ENCODE results near the gene USF3.
A peak's percentile ranks its signal among the peaks of the same experiment; 100 is the strongest.

Gene USF3

DNA sequence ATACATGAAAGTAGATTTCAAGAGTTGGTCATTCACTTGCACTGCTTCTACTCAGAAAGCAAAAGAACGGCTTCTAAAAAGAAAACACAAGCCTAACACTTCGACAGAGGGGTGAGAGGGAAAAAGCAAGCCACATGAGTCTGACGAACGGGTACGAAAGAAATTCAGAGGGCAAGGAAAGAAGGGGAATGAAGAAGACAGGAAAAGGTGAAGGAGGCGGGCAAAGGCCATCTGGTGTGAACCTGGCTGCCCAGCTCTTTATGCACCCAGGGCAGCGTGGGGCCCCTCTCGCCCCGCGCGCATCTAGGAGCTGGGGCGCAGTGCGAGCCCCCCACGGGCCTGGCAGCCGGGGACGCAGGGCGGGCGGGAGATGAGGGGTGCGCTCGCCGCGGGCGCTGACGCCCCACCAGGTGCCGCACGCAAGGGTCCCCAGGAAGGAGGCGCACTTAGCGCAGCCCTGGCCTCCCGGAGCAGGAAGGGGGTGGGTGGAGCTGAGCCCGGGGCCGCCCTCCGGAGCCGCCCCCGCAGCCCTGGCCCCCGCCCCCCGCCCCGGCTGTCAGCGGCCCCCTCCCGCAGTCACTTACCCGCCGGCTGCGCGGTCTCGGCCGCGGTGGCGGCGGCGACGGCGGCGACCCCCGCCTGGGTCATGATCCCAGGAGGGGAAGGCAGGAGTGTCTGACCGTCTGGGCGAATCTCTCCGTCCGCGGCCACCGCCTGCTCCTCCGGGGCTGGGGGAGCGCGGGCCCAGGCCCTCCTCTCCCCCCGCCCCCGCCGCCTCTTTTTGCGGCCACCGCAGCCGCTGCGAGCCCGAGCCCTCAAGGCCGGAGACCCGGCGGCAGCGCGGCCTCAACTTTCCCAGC, at the start of gene USF3:
USF3 (minus strand) TSS at position 857 of the 860 bp plus-strand sequence. CDS start 21,764 bp downstream, outside the sequence.
- DNase-seq (ENCODE audit: low read depth in 2 of 2): peak; percentile 52 to 61

- peak; percentile 85 to 89 for DNase-seq (ENCODE audit: low read depth in 2 of 2)
Measured at GRCh38 chr3:113745756-113746547, 49.5 kb upstream of the USF3 start, which contains the start of gene NAA50. TSS of gene NAA50 (minus strand) at chr3:113746249. CDS start at chr3:113745949, 300 bp downstream.

DNA sequence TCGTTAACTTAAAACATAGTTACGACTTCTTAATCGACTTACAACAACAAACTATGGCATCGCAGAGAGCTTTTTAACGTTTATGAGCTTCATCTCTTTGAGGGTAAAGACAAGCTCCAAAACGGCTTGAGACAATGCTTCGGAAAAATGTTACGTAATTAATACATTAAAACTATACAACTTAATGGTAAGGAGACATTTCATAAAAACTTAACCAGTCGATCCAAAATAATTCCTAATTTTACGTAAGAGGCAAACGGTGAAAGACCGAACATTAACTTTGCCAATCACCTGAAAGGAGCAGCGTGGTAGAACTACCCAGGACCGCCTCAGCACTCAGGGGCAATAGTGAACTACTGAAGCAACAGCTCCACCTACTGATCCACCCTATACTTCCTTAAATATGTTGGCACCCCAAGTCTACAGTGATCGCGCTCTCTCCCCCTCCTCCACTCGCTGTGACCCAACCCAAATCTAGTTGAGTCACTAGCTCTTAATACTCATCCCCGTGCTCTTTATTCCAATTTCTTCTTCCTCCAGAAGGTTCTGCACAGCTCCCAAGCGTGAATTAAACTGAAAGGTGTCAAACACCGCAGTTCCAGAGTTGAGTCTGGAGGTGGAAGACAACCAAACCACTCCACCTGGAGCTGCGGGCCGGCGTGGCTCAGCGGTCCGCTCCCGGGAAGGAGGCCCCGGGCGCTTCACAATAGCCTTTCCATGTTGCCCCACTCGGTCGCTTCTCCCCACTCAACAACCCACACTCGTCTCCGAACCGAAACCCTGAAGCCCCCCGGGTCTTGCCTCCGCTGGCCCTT, 48.7 kb upstream of the USF3 start:
- peak; percentile 43 to 50 for DNase-seq (ENCODE audit: low read depth in 2 of 2)

DNA sequence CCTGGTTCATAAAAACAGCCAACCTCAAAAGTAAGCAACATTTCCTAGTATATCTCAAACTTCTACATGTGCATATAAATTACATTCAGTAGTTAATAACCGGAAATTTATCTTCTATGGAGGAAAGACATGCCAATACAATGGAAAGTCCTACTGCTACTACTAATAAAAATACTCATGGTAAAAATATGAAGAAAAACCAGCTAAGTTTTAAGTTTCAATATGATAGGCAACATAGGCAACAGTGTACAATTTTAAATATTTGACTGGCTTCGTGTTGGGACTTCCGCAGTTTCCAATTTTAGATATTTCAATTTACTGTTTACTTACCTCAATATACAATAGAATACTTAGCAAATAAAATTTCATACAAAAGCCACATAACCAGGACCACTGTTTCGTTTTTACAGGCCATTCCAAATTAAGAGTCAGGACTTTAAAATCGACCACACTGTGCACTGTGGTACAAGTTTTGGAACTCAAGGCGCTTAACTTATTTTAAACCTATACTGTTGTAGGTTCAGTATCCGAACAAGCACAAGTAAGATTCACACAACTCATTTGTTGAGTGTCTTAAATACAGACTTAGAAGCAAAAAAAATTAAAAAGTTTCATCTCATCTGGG, 46.7 kb upstream of the USF3 start:
- no peak for DNase-seq (ENCODE audit: low read depth in 2 of 2)

- no peak for DNase-seq (ENCODE audit: low read depth in 2 of 2)
Measured at GRCh38 chr3:113741620-113742019, 45.2 kb upstream of the USF3 start.

- DNase-seq (ENCODE audit: low read depth in 2 of 2): no peak
Measured at GRCh38 chr3:113741086-113741485, 44.6 kb upstream of the USF3 start.

DNA sequence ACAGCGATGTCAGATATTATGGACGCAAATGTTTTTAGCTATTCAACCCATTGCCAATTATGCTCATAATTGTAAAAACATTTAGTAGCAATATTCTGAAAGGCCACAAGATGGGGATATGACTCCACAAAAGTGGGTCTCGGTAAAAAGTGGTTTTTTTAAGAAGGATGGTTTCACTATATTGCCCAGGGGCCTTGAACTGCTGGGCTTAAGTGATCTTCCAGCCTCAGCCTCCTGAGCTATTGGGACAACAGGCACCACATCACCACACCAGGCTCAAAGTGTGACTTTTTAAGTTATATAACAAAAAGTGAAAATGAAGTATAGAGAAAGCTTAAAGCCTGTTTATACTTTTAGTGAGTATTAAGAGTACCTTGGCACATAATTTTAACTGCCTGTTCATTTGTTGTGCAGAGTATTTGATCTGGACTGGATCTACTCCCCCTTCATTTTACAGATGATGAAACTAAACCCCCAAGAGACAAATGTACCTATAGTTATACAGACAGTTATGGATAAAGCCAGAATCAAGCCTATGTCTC, 40.2 kb upstream of the USF3 start:
- no peak for DNase-seq (ENCODE audit: low read depth in 2 of 2)

DNA sequence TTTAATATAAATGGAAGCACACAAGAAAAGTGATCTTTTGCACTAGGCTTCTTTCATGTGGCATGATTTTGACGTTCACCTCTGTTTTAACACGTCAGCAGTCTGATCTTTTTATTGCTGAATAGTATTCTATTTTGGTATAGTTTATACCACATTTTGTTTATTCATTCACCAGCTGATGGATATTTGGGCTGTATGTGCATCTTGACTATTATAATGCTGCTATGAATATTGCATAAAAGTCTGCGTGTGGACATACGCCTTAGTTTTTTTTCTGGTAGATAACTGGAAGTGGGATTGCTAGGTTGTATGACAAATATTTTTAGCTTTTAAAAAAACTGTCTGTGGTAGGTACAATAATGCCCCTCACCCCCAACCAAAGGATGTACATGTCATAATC, 35.3 kb upstream of the USF3 start:
- DNase-seq (ENCODE audit: low read depth in 2 of 2): no peak

DNA sequence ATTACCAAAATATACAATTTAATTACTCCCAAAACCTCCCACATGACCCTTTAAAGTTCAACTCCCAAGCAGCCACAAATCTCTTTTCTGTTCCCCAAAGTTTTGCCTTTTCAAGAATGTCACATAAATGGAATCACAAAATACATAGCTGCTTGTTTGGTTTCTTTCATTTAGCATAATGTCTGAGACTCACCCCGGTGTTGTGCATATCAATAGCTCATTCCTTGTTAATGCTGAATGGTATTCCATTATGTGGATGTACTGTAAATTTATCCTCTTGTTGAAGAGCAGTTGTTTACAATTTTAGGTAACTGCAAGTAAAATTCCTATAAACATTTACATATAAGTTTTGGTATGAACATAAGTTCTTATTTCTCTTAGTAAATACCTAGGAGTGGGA, 34.1 kb upstream of the USF3 start:
- DNase-seq (ENCODE audit: low read depth in 2 of 2): no peak

GRCh38 chr3:113728661-113729060, 32.2 kb upstream of the USF3 start:
- DNase-seq (ENCODE audit: low read depth in 2 of 2): no peak

- no peak for DNase-seq (ENCODE audit: low read depth in 2 of 2)
Measured at GRCh38 chr3:113721636-113722035, 25.2 kb upstream of the USF3 start.

GRCh38 chr3:113719758-113720157, 23.3 kb upstream of the USF3 start:
- DNase-seq (ENCODE audit: low read depth in 2 of 2): no peak

DNA sequence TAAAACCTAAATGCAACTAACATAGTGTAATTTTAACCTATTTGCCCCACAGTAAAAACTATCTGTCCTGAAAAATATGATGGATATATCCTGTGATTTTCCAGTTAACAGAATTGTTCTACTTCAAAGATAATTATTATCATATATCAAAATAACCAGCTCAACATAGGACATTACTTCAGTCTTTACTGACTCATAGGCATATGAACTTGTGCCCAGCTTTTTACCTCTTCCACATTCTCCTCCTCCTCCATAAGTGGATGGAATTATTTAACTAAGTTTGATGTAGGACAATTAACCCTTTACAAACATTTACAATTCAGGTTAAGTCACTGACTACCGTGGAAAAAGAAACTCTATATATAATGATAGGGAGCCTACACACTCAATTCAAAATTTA, 22.9 kb upstream of the USF3 start:
- no peak for DNase-seq (ENCODE audit: low read depth in 2 of 2)

DNA sequence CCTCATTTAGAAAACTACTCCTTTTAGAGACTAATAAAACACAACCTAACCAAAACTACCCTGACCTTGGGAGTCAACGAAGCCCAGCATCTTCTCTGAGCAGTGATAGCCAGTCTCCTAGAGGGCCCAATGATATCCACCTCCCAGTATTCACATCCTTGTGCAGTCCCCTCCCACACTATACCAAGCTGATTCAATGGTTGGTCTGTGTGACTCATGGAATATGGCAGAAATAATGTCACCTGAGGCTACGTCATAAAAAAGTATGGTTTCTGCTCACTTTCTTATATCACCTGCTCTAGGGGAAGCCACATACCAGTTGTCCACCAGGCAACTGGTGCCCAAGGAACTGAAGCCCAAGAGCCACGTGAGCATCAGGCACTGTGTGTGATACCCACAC, 21.4 kb upstream of the USF3 start:
- DNase-seq (ENCODE audit: low read depth in 2 of 2): no peak

- DNase-seq (ENCODE audit: low read depth in 2 of 2): no peak
Measured at GRCh38 chr3:113717308-113717707, 20.9 kb upstream of the USF3 start.

DNA sequence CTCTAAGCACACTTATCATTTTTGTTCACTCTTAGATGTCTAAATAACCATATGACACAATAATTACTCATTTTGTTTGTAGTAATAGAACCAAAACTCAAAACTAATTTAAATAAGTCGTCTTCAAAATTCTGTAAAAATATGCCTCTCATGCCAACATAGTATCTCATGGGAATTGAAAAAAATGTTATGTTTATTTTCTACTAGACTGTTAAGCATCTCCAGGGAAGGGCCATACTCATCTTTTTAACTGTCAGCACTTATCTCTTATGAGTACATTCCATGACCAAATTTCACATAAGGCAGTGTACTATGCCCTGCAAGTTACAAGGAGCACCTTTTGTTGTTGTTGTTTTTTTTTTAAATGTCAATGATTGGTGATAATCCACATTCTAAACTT, 18.3 kb upstream of the USF3 start:
- no peak for DNase-seq (ENCODE audit: low read depth in 2 of 2)

- no peak for DNase-seq (ENCODE audit: low read depth in 2 of 2)
Measured at GRCh38 chr3:113712129-113712528, 15.7 kb upstream of the USF3 start.

- no peak for DNase-seq (ENCODE audit: low read depth in 2 of 2)
Measured at GRCh38 chr3:113707835-113708234, 11.4 kb upstream of the USF3 start.

DNA sequence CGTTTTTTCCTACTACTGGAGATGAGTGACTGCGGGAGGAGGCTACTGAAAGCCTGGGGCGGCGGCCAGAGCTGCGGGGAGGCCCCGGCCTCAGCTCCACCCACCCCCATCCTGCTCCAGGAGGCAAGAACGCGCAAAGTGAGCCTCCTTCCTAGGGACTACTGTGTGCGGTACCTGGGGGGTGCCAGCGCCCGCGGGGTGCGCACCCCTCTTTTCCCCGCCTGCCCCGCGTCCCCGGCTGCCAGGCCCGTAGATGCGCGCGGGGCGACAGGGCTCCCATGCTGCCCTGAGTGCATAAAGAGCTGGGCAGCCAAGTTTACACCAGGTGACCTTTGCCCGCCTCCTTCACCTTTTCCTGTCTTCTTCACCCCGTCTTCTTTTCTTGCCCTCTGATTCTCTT, 2.5 kb upstream of the USF3 start:
- DNase-seq (ENCODE audit: low read depth in 2 of 2): no peak

DNA sequence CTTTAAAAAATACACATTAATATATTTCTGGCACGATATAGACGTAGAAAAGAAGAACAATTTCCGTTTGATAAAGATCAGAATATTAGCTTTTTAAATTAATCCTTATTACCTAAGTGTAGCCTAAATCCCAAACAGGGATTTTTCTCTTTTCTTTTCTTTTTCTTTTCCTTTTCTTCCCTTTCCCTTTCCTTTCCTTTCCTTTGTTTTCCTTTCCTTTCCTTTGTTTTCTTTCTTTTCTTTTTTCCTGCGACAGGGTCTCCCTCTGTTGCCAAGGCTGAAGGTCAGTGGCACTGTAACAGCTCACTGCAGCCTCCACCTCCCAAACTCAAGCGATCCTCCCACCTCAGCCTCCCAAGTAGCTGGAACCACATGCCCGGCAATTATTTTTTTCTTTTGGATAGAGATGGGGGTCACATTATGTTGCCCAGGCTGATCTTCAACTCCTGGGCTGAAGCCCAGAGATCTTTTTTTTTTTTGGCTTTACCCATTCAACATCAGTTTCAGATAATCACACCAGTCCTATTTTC, 1.8 kb upstream of the USF3 start:
- no peak for DNase-seq (ENCODE audit: low read depth in 2 of 2)

DNA sequence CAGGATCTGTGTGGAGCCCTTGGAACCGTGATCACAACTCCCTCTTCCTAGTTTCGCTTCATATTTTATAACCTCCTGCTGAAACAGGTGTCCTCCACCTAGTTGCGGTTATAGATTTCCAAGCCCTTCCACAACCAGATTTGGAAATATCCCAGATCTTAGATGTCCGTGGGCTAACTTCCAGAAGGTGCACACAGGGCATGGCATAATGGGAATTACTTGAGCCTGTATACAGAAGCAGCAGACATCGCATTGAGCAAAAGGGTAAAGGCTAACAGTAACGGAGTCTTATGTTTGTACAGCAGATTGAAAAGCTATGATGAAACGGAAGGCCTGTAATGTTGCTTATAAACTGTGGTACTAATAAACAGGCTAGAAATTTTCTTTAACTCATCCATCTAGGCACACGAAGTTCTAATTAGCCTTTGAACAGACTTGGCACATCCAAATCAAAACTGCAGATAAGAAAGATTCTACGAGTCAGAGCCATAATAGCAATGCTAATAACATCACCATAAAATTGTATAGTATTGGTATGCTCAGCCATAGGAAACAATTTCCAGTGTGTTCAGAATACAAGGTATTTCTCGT, 1.2 kb upstream of the USF3 start:
- DNase-seq (ENCODE audit: low read depth in 2 of 2): no peak

All from stimulated activated CD4-positive, alpha-beta T cell treated with anti-CD3 and anti-CD28 coated beads, Interleukin-1b, Interleukin-23, amount 100 ng/mL, for 1 hour (primary cell).